HEK293 (cell line): ENCODE data around the gene ODF2.

ENCODE experiments used
- CTCF ChIA-PET: fragments of 350-600 bp; formaldehyde crosslinking; extraction: SDS; loops from one replicate; lab custom pipeline; 2021; ENCODE audit warnings: antibody characterized with exemption; lab: Yijun Ruan, JAX
- POLR2A ChIA-PET: fragments of 300-600 bp; formaldehyde crosslinking; extraction: SDS; loops from one replicate; lab custom pipeline; 2020; ENCODE audit warnings: antibody characterized with exemption, inconsistent platforms; lab: Yijun Ruan, JAX
- H3K27ac ChIP-seq: fragments of 200-500 bp; sonication (Bioruptor generic); 2 replicates; pipeline ENCODE4 v1.5.1; 2014; ENCODE audit warnings: low read depth, low read length, control low read depth, inconsistent platforms; ENCODE audit errors: extremely low read depth
- H3K36me3 ChIP-seq, 2 experiments: fragments of 200-500 bp in 1 of 2; sonication (Bioruptor generic) in 1 of 2; 1 replicate in 1 of 2; 2 replicates in 1 of 2; pipeline ENCODE4 v1.5.1; 2014 to 2017; ENCODE audit warnings: inconsistent platforms in 2 of 2, low read length in 2 of 2; ENCODE audit not compliant: control insufficient read depth in 2 of 2, insufficient read depth in 1 of 2
- H3K4me1 ChIP-seq: fragments of 200-500 bp; sonication (Bioruptor generic); 2 replicates; pipeline ENCODE4 v1.5.1; 2014; ENCODE audit warnings: mild to moderate bottlenecking, low read length, inconsistent platforms; ENCODE audit not compliant: control insufficient read depth, insufficient read depth
- H3K4me3 ChIP-seq: 2 replicates; pipeline ENCODE4 v1.5.1; 2011; ENCODE audit warnings: low read depth, mild to moderate bottlenecking, control low read depth, low read length, moderate library complexity
- H3K9me3 ChIP-seq: fragments of 200-500 bp; sonication (Bioruptor generic); 2 replicates; pipeline ENCODE4 v1.5.1; 2014; ENCODE audit warnings: low read depth, low read length, inconsistent platforms; ENCODE audit not compliant: control insufficient read depth, insufficient read depth
- HIC1 ChIP-seq: fragments of 450-650 bp; formaldehyde crosslinking; IDR thresholded peaks from 2 replicates; pipeline ENCODE4 v1.5.1; 2016; ENCODE audit warnings: missing biosample characterization, missing genetic modification characterization
- REST ChIP-seq: fragments of 450-650 bp; formaldehyde crosslinking; IDR thresholded peaks from 2 replicates; pipeline ENCODE4 v1.5.1; 2016; ENCODE audit warnings: missing biosample characterization, missing genetic modification characterization
- WT1 ChIP-seq: fragments of 450-650 bp; formaldehyde crosslinking; IDR thresholded peaks from 2 replicates; pipeline ENCODE4 v1.5.1; 2016; ENCODE audit warnings: missing biosample characterization, missing genetic modification characterization
- ZBTB8A ChIP-seq: fragments of 450-650 bp; formaldehyde crosslinking; IDR thresholded peaks from 2 replicates; pipeline ENCODE4 v1.5.1; 2016; ENCODE audit warnings: missing biosample characterization, missing genetic modification characterization
- ZFP69B ChIP-seq: fragments of 450-650 bp; formaldehyde crosslinking; IDR thresholded peaks from 2 replicates; pipeline ENCODE4 v1.5.1; 2016; ENCODE audit warnings: missing biosample characterization, missing genetic modification characterization
- ZNF155 ChIP-seq: fragments of 450-650 bp; formaldehyde crosslinking; IDR thresholded peaks from 2 replicates; pipeline ENCODE4 v1.5.1; 2016; ENCODE audit warnings: missing biosample characterization, missing genetic modification characterization
- ZNF175 ChIP-seq: fragments of 450-650 bp; formaldehyde crosslinking; IDR thresholded peaks from 2 replicates; pipeline ENCODE4 v1.5.1; 2016; ENCODE audit warnings: missing biosample characterization, missing genetic modification characterization
- ZNF221 ChIP-seq: fragments of 450-650 bp; formaldehyde crosslinking; IDR thresholded peaks from 2 replicates; pipeline ENCODE4 v1.5.1; 2017; ENCODE audit warnings: missing biosample characterization, missing genetic modification characterization, borderline replicate concordance
- ZNF248 ChIP-seq: fragments of 450-650 bp; formaldehyde crosslinking; IDR thresholded peaks from 2 replicates; pipeline ENCODE4 v1.5.1; 2017; ENCODE audit warnings: missing biosample characterization, missing genetic modification characterization
- ZNF324 ChIP-seq: fragments of 450-650 bp; formaldehyde crosslinking; IDR thresholded peaks from 2 replicates; pipeline ENCODE4 v1.5.1; 2016; ENCODE audit warnings: missing biosample characterization, missing genetic modification characterization
- ZNF335 ChIP-seq: fragments of 450-650 bp; formaldehyde crosslinking; conservative IDR thresholded peaks from 2 replicates; pipeline ENCODE4 v1.5.1; 2016; ENCODE audit warnings: missing biosample characterization, missing genetic modification characterization
- ZNF391 ChIP-seq: fragments of 450-650 bp; formaldehyde crosslinking; IDR thresholded peaks from 2 replicates; pipeline ENCODE4 v1.5.1; 2016; ENCODE audit warnings: low read depth, missing biosample characterization, missing genetic modification characterization, borderline replicate concordance
- ZNF488 ChIP-seq: fragments of 450-650 bp; formaldehyde crosslinking; IDR thresholded peaks from 2 replicates; pipeline ENCODE4 v1.5.1; 2016; ENCODE audit warnings: missing biosample characterization, missing genetic modification characterization
- ZNF560 ChIP-seq: fragments of 450-650 bp; formaldehyde crosslinking; IDR thresholded peaks from 2 replicates; pipeline ENCODE4 v1.5.1; 2017; ENCODE audit warnings: missing biosample characterization, missing genetic modification characterization, borderline replicate concordance
- ZNF621 ChIP-seq: fragments of 450-650 bp; formaldehyde crosslinking; IDR thresholded peaks from 2 replicates; pipeline ENCODE4 v1.5.1; 2017; ENCODE audit warnings: missing biosample characterization, missing genetic modification characterization
- ZNF654 ChIP-seq: fragments of 450-650 bp; formaldehyde crosslinking; IDR thresholded peaks from 2 replicates; pipeline ENCODE4 v1.5.1; 2016; ENCODE audit warnings: low read depth, missing biosample characterization, missing genetic modification characterization
- TF ChIP-seq, protein P1 (sequence below): fragments of 450-650 bp; formaldehyde crosslinking; IDR thresholded peaks from 2 replicates; pipeline ENCODE4 v1.5.1; 2016; ENCODE audit warnings: missing biosample characterization, missing genetic modification characterization, borderline replicate concordance
- TF ChIP-seq, protein P2 (sequence below): fragments of 450-650 bp; formaldehyde crosslinking; IDR thresholded peaks from 2 replicates; pipeline ENCODE4 v1.5.1; 2016; ENCODE audit warnings: missing biosample characterization, missing genetic modification characterization
- TF ChIP-seq, protein P3 (sequence below): fragments of 450-650 bp; formaldehyde crosslinking; IDR thresholded peaks from 2 replicates; pipeline ENCODE4 v1.5.1; 2017; ENCODE audit warnings: missing biosample characterization, missing genetic modification characterization
- TF ChIP-seq, protein P4 (sequence below): fragments of 450-650 bp; formaldehyde crosslinking; IDR thresholded peaks from 2 replicates; pipeline ENCODE4 v1.5.1; 2017; ENCODE audit warnings: missing biosample characterization, missing genetic modification characterization

The ODF2 gene

DNA sequence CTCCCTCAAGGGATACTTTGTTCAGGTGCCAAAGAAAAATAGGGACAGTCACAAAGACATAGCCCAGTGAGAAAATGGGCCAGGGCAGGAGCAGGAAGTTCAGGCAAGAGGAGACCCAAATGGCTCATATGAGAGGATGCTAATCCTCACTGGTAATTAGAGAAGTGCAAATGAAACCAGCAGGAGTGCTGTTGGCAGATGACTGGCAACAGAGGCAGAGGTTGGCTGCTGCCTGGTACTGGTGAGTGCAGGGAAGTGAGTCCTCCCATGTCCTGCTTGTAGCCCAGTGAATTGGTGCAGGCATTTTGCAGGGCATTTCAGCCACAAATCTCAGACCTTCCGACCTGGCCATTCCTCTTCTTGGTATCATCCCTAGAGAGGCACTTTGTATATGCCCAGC, 23.5 kb downstream of the ODF2 start (continued):
- TF ChIP-seq REST (tag by site-specific recombination) (no peak), ZNF621 (no peak), WT1 (tag by site-specific recombination) (no peak), ZNF560 (tag by site-specific recombination) (no peak), ZNF488 (tag by site-specific recombination) (no peak)
- TF ChIP-seq, protein P1, sequence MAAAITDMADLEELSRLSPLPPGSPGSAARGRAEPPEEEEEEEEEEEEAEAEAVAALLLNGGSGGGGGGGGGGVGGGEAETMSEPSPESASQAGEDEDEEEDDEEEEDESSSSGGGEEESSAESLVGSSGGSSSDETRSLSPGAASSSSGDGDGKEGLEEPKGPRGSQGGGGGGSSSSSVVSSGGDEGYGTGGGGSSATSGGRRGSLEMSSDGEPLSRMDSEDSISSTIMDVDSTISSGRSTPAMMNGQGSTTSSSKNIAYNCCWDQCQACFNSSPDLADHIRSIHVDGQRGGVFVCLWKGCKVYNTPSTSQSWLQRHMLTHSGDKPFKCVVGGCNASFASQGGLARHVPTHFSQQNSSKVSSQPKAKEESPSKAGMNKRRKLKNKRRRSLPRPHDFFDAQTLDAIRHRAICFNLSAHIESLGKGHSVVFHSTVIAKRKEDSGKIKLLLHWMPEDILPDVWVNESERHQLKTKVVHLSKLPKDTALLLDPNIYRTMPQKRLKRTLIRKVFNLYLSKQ (tag by site-specific recombination), result no peak

GRCh38 chr9:128481561-128481960, 25.8 kb downstream of the ODF2 start:
- ChIA-PET CTCF (no interaction called here), POLR2A (no interaction called here)
- Histone ChIP-seq H3K9me3 (no peaks in the 10 kb centered on the region), H3K4me3 (no peak overlapping the region), H3K4me1 (no peaks in the 10 kb centered on the region), H3K27ac (no peak overlapping the region), H3K36me3 (peaks cover 35 to 79% of the 10 kb centered on the region in 2 experiments)
- no peak for TF ChIP-seq ZBTB8A (tag by site-specific recombination)
- TF ChIP-seq ZNF248 (tag by site-specific recombination), result no peak
- no peak for TF ChIP-seq ZNF221 (tag by site-specific recombination)

DNA sequence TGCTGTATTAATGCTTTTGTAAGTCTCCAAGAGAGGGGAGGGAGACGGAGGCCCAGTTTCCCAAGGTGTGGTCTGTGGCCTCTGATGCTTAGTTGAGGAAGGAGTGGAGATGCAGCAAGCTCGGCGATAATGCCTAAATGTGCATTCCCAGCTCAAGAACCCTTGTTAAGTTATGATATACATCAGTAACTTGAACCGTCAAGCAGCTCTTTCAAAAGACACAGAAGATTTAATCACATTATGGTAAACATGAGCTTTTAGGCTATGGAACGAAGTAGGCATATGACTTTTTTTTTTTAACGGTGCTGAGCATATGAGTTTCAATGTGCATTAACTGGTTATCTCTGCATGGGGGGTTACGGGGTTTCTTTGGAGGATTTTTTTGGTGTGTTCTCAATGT, 26.4 kb downstream of the ODF2 start:
- POLR2A ChIA-PET, result interaction anchor here (0.6 to 0.7 kb wide), 3 partner anchors 39 to 169 kb away, joined by 4 to 6 read pairs (median 5); no protein-coding TSS in a partner anchor
- H3K36me3 ChIP-seq, result peaks cover 32 to 85% of the 10 kb centered on the region in 2 experiments

More for the DNA sequence above, 26.4 kb downstream of the ODF2 start:
- Histone ChIP-seq H3K4me1 (no peaks in the 10 kb centered on the region), H3K4me3 (no peak overlapping the region), H3K9me3 (no peaks in the 10 kb centered on the region), H3K27ac (no peak overlapping the region)
- TF ChIP-seq ZNF324 (tag by site-specific recombination) (no peak), HIC1 (tag by site-specific recombination) (no peak), ZNF335 (no peak), ZNF175 (tag by site-specific recombination) (no peak), ZBTB8A (tag by site-specific recombination) (no peak), WT1 (tag by site-specific recombination) (no peak), ZNF155 (tag by site-specific recombination) (no peak), ZNF654 (tag by site-specific recombination) (no peak), ZNF391 (no peak), ZFP69B (tag by site-specific recombination) (no peak)
- TF ChIP-seq, protein P2, sequence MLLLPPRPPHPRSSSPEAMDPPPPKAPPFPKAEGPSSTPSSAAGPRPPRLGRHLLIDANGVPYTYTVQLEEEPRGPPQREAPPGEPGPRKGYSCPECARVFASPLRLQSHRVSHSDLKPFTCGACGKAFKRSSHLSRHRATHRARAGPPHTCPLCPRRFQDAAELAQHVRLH, result no peak
- TF ChIP-seq, protein P3, sequence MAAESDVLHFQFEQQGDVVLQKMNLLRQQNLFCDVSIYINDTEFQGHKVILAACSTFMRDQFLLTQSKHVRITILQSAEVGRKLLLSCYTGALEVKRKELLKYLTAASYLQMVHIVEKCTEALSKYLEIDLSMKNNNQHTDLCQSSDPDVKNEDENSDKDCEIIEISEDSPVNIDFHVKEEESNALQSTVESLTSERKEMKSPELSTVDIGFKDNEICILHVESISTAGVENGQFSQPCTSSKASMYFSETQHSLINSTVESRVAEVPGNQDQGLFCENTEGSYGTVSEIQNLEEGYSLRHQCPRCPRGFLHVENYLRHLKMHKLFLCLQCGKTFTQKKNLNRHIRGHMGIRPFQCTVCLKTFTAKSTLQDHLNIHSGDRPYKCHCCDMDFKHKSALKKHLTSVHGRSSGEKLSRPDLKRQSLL (tag by site-specific recombination), result no peak
- TF ChIP-seq, protein P4, sequence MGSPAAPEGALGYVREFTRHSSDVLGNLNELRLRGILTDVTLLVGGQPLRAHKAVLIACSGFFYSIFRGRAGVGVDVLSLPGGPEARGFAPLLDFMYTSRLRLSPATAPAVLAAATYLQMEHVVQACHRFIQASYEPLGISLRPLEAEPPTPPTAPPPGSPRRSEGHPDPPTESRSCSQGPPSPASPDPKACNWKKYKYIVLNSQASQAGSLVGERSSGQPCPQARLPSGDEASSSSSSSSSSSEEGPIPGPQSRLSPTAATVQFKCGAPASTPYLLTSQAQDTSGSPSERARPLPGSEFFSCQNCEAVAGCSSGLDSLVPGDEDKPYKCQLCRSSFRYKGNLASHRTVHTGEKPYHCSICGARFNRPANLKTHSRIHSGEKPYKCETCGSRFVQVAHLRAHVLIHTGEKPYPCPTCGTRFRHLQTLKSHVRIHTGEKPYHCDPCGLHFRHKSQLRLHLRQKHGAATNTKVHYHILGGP (tag by site-specific recombination), result no peak
- CTCF ChIA-PET, result no interaction called here
